Measurements from ENCODE around the gene LAMA5.

Gene LAMA5

GRCh38 chr20:62347151-62347404 is 20.0 kb downstream of the LAMA5 start:
- H3K27me3 ChIP-seq (ENCODE audit: control insufficient read depth, insufficient read depth, low read length) = no peaks in the 10 kb centered on the region
- H3K9ac ChIP-seq (ENCODE audit: low read length) = no peak overlapping the region
- no peaks in the 10 kb centered on the region for H3K9me3 ChIP-seq (ENCODE audit: control insufficient read depth, low read length)
- H3K4me3 ChIP-seq (ENCODE audit: low read length) = no peak overlapping the region
- H3K36me3 ChIP-seq (ENCODE audit: control insufficient read depth, insufficient read depth, low read length) = no peaks in the 10 kb centered on the region
- peaks cover 14% of the 10 kb centered on the region for H3K4me1 ChIP-seq (ENCODE audit: control insufficient read depth, insufficient read depth, low read length)

DNA sequence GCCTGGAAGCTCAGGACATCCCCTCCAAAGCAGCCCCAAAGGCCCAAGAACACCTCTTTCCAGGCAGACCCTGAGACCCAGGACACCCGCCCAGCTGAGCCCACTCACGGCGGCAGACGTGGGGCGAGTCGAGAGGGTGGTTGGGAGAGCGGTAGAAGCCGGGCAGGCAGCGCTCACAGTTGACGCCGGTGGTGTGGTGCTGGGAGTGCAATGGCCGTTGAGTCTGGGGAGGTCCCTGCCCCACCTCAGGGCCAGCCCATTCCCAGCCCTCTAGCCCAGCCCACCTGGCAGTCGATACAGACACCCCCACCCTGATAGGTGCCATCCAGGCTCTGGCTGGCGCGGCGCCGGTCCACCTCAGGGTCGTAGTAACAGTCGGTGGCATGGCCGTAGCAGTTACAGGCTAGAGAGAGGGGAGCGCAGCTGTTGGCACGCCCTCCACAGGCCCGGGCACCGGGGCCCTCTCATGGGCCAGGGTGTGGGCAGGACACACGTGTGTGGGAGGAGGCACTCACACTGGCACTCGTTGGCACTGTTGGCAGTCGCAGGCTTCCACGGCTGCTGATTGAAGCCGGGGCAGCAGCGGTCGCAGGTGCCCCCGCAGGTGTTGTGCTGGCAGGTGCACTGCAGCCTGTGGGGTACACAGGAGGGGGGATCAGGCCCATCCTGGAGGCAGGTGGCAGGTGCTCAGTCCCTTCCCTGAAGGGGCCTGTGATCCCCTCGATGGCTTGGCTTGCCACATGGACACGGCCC is 20.5 kb downstream of the LAMA5 start:
- H3K4me3 ChIP-seq (ENCODE audit: low read length) = no peak overlapping the region
- no peaks in the 10 kb centered on the region for H3K9me3 ChIP-seq (ENCODE audit: control insufficient read depth, low read length)
- no peaks in the 10 kb centered on the region for H3K27me3 ChIP-seq (ENCODE audit: control insufficient read depth, insufficient read depth, low read length)
- no peak overlapping the region for H3K9ac ChIP-seq (ENCODE audit: low read length)
- H3K4me1 ChIP-seq (ENCODE audit: control insufficient read depth, insufficient read depth, low read length) = peaks cover 14% of the 10 kb centered on the region
- H3K36me3 ChIP-seq (ENCODE audit: control insufficient read depth, insufficient read depth, low read length) = no peaks in the 10 kb centered on the region

DNA sequence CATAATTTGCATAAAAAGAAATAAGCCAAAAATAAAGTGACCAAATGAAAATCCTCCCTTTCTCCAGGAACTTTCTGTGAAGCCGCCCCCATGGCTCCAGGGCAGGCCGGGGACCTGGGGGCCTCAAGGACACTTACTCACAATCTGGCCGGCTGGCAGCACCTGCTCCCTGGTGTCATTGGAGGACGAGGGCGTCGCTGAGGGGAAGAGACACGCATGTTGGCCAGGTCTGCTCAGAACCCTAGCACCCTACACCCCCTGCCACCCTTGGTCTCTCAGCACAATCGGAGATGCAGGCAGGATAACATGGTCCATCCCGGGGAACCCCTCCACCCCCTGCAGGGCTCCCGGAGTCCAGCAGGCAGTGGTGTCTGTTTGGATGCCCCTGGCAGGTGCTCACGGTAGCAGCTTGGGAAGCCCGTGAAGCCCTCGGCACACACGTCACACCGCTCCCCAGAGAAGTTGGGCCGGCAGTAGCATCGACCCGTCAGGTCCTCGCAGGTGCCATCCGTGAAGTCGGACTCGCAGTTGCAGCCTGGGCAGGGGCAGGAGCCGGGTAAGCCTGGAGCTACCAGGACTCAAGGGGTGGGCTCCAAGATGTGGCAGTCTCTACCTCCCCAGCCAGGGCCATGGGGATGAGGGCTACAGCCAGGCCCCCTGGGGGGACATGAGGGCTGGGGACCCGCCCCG is 21.3 kb downstream of the LAMA5 start:
- Histone ChIP-seq H3K27me3 (ENCODE audit: control insufficient read depth, insufficient read depth, low read length) (no peaks in the 10 kb centered on the region), H3K4me1 (ENCODE audit: control insufficient read depth, insufficient read depth, low read length) (peaks cover 12% of the 10 kb centered on the region), H3K4me3 (ENCODE audit: low read length) (no peak overlapping the region), H3K36me3 (ENCODE audit: control insufficient read depth, insufficient read depth, low read length) (no peaks in the 10 kb centered on the region), H3K9me3 (ENCODE audit: control insufficient read depth, low read length) (no peaks in the 10 kb centered on the region), H3K9ac (ENCODE audit: low read length) (no peak overlapping the region)

GRCh38 chr20:62344782-62345181 is 22.3 kb downstream of the LAMA5 start:
- Histone ChIP-seq H3K36me3 (ENCODE audit: control insufficient read depth, insufficient read depth, low read length) (no peaks in the 10 kb centered on the region), H3K4me3 (ENCODE audit: low read length) (no peak overlapping the region), H3K9me3 (ENCODE audit: control insufficient read depth, low read length) (no peaks in the 10 kb centered on the region), H3K9ac (ENCODE audit: low read length) (no peak overlapping the region), H3K27me3 (ENCODE audit: control insufficient read depth, insufficient read depth, low read length) (no peaks in the 10 kb centered on the region), H3K4me1 (ENCODE audit: control insufficient read depth, insufficient read depth, low read length) (peaks cover 1% of the 10 kb centered on the region)

- no peaks in the 10 kb centered on the region for H3K27me3 ChIP-seq (ENCODE audit: control insufficient read depth, insufficient read depth, low read length)
- H3K9me3 ChIP-seq (ENCODE audit: control insufficient read depth, low read length) = no peaks in the 10 kb centered on the region
- H3K4me1 ChIP-seq (ENCODE audit: control insufficient read depth, insufficient read depth, low read length) = no peaks in the 10 kb centered on the region
- no peak overlapping the region for H3K9ac ChIP-seq (ENCODE audit: low read length)
- H3K4me3 ChIP-seq (ENCODE audit: low read length) = no peak overlapping the region
- no peaks in the 10 kb centered on the region for H3K36me3 ChIP-seq (ENCODE audit: control insufficient read depth, insufficient read depth, low read length)
Observed at GRCh38 chr20:62344092-62344491, 23.0 kb downstream of the LAMA5 start.

- H3K36me3 ChIP-seq (ENCODE audit: control insufficient read depth, insufficient read depth, low read length) = no peaks in the 10 kb centered on the region
- no peak overlapping the region for H3K4me3 ChIP-seq (ENCODE audit: low read length)
- H3K27me3 ChIP-seq (ENCODE audit: control insufficient read depth, insufficient read depth, low read length) = no peaks in the 10 kb centered on the region
- no peaks in the 10 kb centered on the region for H3K9me3 ChIP-seq (ENCODE audit: control insufficient read depth, low read length)
- H3K4me1 ChIP-seq (ENCODE audit: control insufficient read depth, insufficient read depth, low read length) = no peaks in the 10 kb centered on the region
- no peak overlapping the region for H3K9ac ChIP-seq (ENCODE audit: low read length)
Observed at GRCh38 chr20:62342910-62343309, 24.2 kb downstream of the LAMA5 start.

GRCh38 chr20:62339647-62340062 is 27.5 kb downstream of the LAMA5 start:
- Histone ChIP-seq H3K9ac (ENCODE audit: low read length) (no peak overlapping the region), H3K9me3 (ENCODE audit: control insufficient read depth, low read length) (no peaks in the 10 kb centered on the region), H3K27me3 (ENCODE audit: control insufficient read depth, insufficient read depth, low read length) (no peaks in the 10 kb centered on the region), H3K4me3 (ENCODE audit: low read length) (no peak overlapping the region), H3K36me3 (ENCODE audit: control insufficient read depth, insufficient read depth, low read length) (no peaks in the 10 kb centered on the region), H3K4me1 (ENCODE audit: control insufficient read depth, insufficient read depth, low read length) (no peaks in the 10 kb centered on the region)

GRCh38 chr20:62338294-62338620 is 28.9 kb downstream of the LAMA5 start:
- Histone ChIP-seq H3K4me1 (ENCODE audit: control insufficient read depth, insufficient read depth, low read length) (no peaks in the 10 kb centered on the region), H3K4me3 (ENCODE audit: low read length) (no peak overlapping the region), H3K9ac (ENCODE audit: low read length) (no peak overlapping the region), H3K9me3 (ENCODE audit: control insufficient read depth, low read length) (no peaks in the 10 kb centered on the region), H3K27me3 (ENCODE audit: control insufficient read depth, insufficient read depth, low read length) (no peaks in the 10 kb centered on the region), H3K36me3 (ENCODE audit: control insufficient read depth, insufficient read depth, low read length) (no peaks in the 10 kb centered on the region)

GRCh38 chr20:62337558-62338293 is 29.4 kb downstream of the LAMA5 start:
- no peaks in the 10 kb centered on the region for H3K9me3 ChIP-seq (ENCODE audit: control insufficient read depth, low read length)
- H3K9ac ChIP-seq (ENCODE audit: low read length) = no peak overlapping the region
- no peaks in the 10 kb centered on the region for H3K27me3 ChIP-seq (ENCODE audit: control insufficient read depth, insufficient read depth, low read length)
- no peak overlapping the region for H3K4me3 ChIP-seq (ENCODE audit: low read length)
- H3K36me3 ChIP-seq (ENCODE audit: control insufficient read depth, insufficient read depth, low read length) = no peaks in the 10 kb centered on the region
- H3K4me1 ChIP-seq (ENCODE audit: control insufficient read depth, insufficient read depth, low read length) = no peaks in the 10 kb centered on the region

DNA sequence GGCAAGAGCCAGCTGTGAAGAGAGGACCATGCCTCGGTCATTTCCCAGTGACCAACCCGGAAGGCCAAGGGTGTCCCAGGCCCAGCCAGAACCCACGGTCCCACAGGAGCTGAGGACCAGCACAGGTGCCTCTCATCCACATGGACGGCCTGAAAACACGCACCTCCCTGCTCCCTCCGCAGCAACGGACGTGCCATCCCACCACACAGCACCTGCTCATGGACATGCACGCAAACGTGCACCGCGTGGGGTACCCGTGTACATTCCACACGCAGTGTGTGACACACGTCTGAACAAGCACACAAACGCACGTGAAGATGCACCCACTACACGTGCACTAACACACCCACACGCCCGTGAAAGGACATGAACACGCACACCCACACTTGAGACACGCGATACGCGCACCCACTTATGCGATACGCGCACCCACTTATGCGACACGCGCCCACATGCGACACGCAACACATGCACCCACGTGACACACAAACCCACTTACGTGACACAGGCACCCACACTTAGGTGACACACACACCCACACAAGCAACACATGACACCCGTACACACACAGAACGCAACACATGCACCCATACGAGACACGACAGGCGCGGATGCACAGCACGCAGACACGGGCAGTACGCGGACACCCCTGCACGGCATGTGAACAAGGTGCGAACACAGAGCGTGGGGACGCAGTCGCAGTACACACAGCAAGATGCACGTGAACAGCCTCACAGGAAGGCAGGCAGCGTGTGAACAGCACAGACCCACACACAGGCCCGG is 30.1 kb downstream of the LAMA5 start:
- Histone ChIP-seq H3K36me3 (ENCODE audit: control insufficient read depth, insufficient read depth, low read length) (no peaks in the 10 kb centered on the region), H3K4me1 (ENCODE audit: control insufficient read depth, insufficient read depth, low read length) (no peaks in the 10 kb centered on the region), H3K9ac (ENCODE audit: low read length) (no peak overlapping the region), H3K4me3 (ENCODE audit: low read length) (no peak overlapping the region), H3K9me3 (ENCODE audit: control insufficient read depth, low read length) (no peaks in the 10 kb centered on the region), H3K27me3 (ENCODE audit: control insufficient read depth, insufficient read depth, low read length) (no peaks in the 10 kb centered on the region)

DNA sequence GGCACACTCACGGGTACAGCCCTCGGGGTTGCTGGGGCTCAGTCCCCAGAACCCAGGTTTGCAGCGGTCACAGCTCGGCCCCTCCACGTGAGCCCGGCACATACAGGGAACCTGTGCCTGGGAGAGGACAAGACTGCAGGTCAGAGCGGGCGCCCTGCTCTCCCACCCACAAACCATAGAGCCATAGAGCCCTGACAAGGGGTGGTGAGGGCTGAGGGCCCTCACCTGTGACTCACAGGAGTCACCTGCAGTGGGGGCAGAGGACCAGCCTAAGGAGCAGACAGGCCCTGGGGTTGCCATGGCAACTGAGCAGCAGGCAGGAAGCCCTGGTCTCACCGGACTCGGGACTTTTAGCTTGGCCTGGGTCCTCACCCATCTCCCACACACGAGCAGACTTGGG is 30.8 kb downstream of the LAMA5 start:
- no peak overlapping the region for H3K4me3 ChIP-seq (ENCODE audit: low read length)
- H3K36me3 ChIP-seq (ENCODE audit: control insufficient read depth, insufficient read depth, low read length) = no peaks in the 10 kb centered on the region
- H3K9me3 ChIP-seq (ENCODE audit: control insufficient read depth, low read length) = no peaks in the 10 kb centered on the region
- H3K4me1 ChIP-seq (ENCODE audit: control insufficient read depth, insufficient read depth, low read length) = no peaks in the 10 kb centered on the region
- no peaks in the 10 kb centered on the region for H3K27me3 ChIP-seq (ENCODE audit: control insufficient read depth, insufficient read depth, low read length)
- no peak overlapping the region for H3K9ac ChIP-seq (ENCODE audit: low read length)

DNA sequence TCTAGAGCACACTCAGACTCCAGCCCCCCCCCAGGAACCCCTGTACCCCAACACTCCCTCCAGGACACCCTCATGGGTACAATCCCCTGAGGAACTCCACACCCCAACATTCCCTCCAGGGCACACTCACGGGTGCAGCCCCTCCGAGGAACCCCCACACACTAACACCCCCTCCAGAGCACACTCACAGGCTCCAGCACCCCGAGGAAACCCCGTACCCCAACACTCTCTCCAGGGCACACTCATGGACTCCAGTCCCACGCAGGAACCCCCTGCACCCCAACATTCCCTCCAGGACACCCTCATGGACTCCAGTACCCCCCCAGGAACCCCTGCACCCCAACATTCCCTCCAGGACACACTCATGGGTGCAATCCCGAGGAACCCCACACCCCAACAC is 31.6 kb downstream of the LAMA5 start:
- Histone ChIP-seq H3K4me3 (ENCODE audit: low read length) (no peak overlapping the region), H3K36me3 (ENCODE audit: control insufficient read depth, insufficient read depth, low read length) (no peaks in the 10 kb centered on the region), H3K9me3 (ENCODE audit: control insufficient read depth, low read length) (no peaks in the 10 kb centered on the region), H3K27me3 (ENCODE audit: control insufficient read depth, insufficient read depth, low read length) (no peaks in the 10 kb centered on the region), H3K9ac (ENCODE audit: low read length) (no peak overlapping the region), H3K4me1 (ENCODE audit: control insufficient read depth, insufficient read depth, low read length) (no peaks in the 10 kb centered on the region)

Measured in mucosa of stomach (tissue), 1 donor.